Activated CD4-positive, alpha-beta T cell treated with anti-CD3 and anti-CD28 coated beads for 36 hours (primary cell): ENCODE measurements around the gene ARHGEF37. TPM values are rescaled to one million over a fixed set of nuclear protein-coding genes. Genes with fewer than 3 reads are reported as not detected.

Experiments
- ATAC-seq: fragments of 200-7000 bp; cut with Tn5 transposase; one replicate; pipeline ENCODE4 v1.10.0; 2021; ENCODE audit warnings: mild to moderate bottlenecking, moderate library complexity
- CTCF ChIA-PET: fragments of 350-600 bp; sonication (Branson Sonifier 250); formaldehyde crosslinking; loops from one replicate; lab custom pipeline; 2021; ENCODE audit warnings: antibody characterized with exemption; lab: Charles Lee
- POLR2A ChIA-PET: fragments of 350-600 bp; sonication (Branson Sonifier 250); formaldehyde crosslinking; loops from one replicate; lab custom pipeline; 2021; ENCODE audit warnings: antibody characterized with exemption, inconsistent platforms; lab: Charles Lee
- DNase-seq: peaks from one replicate; pipeline ENCODE4 v3.0.0-alpha.2; 2020
- H3K27ac Mint-ChIP-seq: one replicate; pipeline ENCODE4 v1.8.0; 2021; ENCODE audit warnings: mixed read lengths
- H3K27me3 Mint-ChIP-seq: one replicate; pipeline ENCODE4 v1.8.0; 2021; ENCODE audit warnings: mixed read lengths
- H3K36me3 Mint-ChIP-seq: one replicate; pipeline ENCODE4 v1.8.0; 2021; ENCODE audit warnings: low read depth, mixed read lengths
- H3K4me1 Mint-ChIP-seq: one replicate; pipeline ENCODE4 v1.8.0; 2021; ENCODE audit warnings: mixed read lengths
- H3K4me3 Mint-ChIP-seq: one replicate; pipeline ENCODE4 v1.8.0; 2021; ENCODE audit warnings: mild to moderate bottlenecking, moderate library complexity, mixed read lengths
- H3K9me3 Mint-ChIP-seq: one replicate; pipeline ENCODE4 v1.8.0; 2021; ENCODE audit warnings: low read depth, mixed read lengths
- intact Hi-C, 2 experiments: fragments of 100-400 bp; cut with DNase I in 1 of 2; cut with micrococcal nuclease in 1 of 2; formaldehyde crosslinking; loops; one replicate each; pipeline versions ENCODE4 v1.14.2 to v1.15.1; 2022 to 2024; cut with DNase I, micrococcal nuclease
- total RNA-seq, 2 experiments: library from RNA; stranded (reverse); gene quantifications; one replicate each; pipeline ENCODE4 v1.2.3, GENCODE V29; 2021

Gene ARHGEF37
- total RNA-seq, 2 experiments from 2014 or later = 1.7 to 2.1 TPM

- DNase-seq (no peak), ATAC-seq (no peak)
- no peak overlapping the region for H3K4me3 Mint-ChIP-seq
- H3K27me3 Mint-ChIP-seq = no peaks in the 10 kb centered on the region
- no peaks in the 10 kb centered on the region for H3K9me3 Mint-ChIP-seq
- no peak overlapping the region for H3K27ac Mint-ChIP-seq
- peaks cover 6% of the 10 kb centered on the region for H3K4me1 Mint-ChIP-seq
- CTCF ChIA-PET = interaction anchor here (0.7 to 1.7 kb wide), 3 partner anchors 24 to 57 kb away, joined by 3 to 5 read pairs (median 4); no protein-coding TSS in a partner anchor
- no peaks in the 10 kb centered on the region for H3K36me3 Mint-ChIP-seq
- intact Hi-C loops = no loop called here
- POLR2A ChIA-PET = no interaction called here
These were observed 29.4 kb downstream of the ARHGEF37 start for GRCh38 chr5:149610589-149611255.

GRCh38 chr5:149611326-149611725 lies 30.0 kb downstream of the ARHGEF37 start:
- no peak overlapping the region for H3K27ac Mint-ChIP-seq
- ATAC-seq = no peak
- peaks cover 3% of the 10 kb centered on the region for H3K4me1 Mint-ChIP-seq
- H3K27me3 Mint-ChIP-seq = no peaks in the 10 kb centered on the region
- H3K4me3 Mint-ChIP-seq = no peak overlapping the region
- ChIA-PET CTCF (interaction anchor here (0.7 to 1.7 kb wide), 2 partner anchors 48 to 56 kb away, joined by 3 to 4 read pairs; no protein-coding TSS in a partner anchor), POLR2A (no interaction called here)
- DNase-seq = no peak
- intact Hi-C loops = no loop called here
- no peaks in the 10 kb centered on the region for H3K9me3 Mint-ChIP-seq
- H3K36me3 Mint-ChIP-seq = no peaks in the 10 kb centered on the region

- H3K4me1 Mint-ChIP-seq = peaks cover 4% of the 10 kb centered on the region
- DNase-seq (no peak), ATAC-seq (no peak)
- H3K27ac Mint-ChIP-seq = no peak overlapping the region
- no peaks in the 10 kb centered on the region for H3K27me3 Mint-ChIP-seq
- H3K4me3 Mint-ChIP-seq = no peak overlapping the region
- intact Hi-C loops = no loop called here
- ChIA-PET CTCF (no interaction called here), POLR2A (no interaction called here)
- no peaks in the 10 kb centered on the region for H3K9me3 Mint-ChIP-seq
- H3K36me3 Mint-ChIP-seq = no peaks in the 10 kb centered on the region
These were observed 33.0 kb downstream of the ARHGEF37 start for GRCh38 chr5:149614034-149614907.

GRCh38 chr5:149615976-149616375 lies 34.7 kb downstream of the ARHGEF37 start:
- DNase-seq = no peak
- Mint-ChIP-seq H3K4me3 (no peak overlapping the region), H3K9me3 (no peaks in the 10 kb centered on the region), H3K27me3 (no peaks in the 10 kb centered on the region), H3K27ac (no peak overlapping the region), H3K36me3 (no peaks in the 10 kb centered on the region), H3K4me1 (peaks cover 4% of the 10 kb centered on the region)
- ATAC-seq = no peak
- ChIA-PET POLR2A (no interaction called here), CTCF (interaction anchor here (0.5 to 1.5 kb wide), 3 partner anchors 44 to 1791 kb away, joined by 3 to 5 read pairs (median 3); no protein-coding TSS in a partner anchor)
- intact Hi-C loops = no loop called here

DNA sequence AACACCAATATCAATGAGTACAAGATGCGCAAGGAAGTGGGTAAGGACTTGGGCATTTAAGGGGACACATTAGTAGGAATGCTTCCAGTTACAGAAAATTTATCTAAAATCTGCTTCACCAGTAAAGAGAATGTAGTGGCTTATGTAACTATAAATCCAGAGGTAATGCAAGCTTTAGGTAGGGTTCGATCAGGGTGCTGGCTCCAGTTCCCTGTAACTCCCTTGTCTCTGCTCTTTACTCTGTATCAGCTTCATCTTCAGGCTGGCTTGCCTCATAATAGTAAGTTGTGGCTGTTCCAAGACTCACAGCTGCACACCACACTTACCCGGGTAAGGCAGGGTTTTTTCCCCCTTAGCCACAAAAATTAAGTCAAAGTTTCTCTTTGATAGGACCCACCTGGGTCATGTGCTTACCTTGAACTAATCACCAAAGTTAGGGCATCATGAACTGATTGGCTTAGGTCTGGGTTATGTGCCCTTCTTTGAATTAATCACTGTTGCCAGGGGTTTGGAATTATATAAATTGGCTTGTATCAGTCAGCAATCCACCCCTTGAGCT lies 35.5 kb downstream of the ARHGEF37 start:
- no peak overlapping the region for H3K4me3 Mint-ChIP-seq
- peak; percentile 35 for DNase-seq
- CTCF ChIA-PET = interaction anchor here (0.5 to 1.5 kb wide), 12 partner anchors 20 to 781 kb away, joined by 3 to 6 read pairs (median 3); no protein-coding TSS in a partner anchor
- H3K4me1 Mint-ChIP-seq = peaks cover 4% of the 10 kb centered on the region
- H3K27ac Mint-ChIP-seq = no peak overlapping the region
- peak; percentile 87 for ATAC-seq
- H3K9me3 Mint-ChIP-seq = no peaks in the 10 kb centered on the region
- POLR2A ChIA-PET = no interaction called here
- intact Hi-C loops = no loop called here
- no peaks in the 10 kb centered on the region for H3K27me3 Mint-ChIP-seq
- no peaks in the 10 kb centered on the region for H3K36me3 Mint-ChIP-seq

GRCh38 chr5:149617760-149618306 lies 36.5 kb downstream of the ARHGEF37 start:
- Mint-ChIP-seq H3K9me3 (no peaks in the 10 kb centered on the region), H3K4me3 (no peak overlapping the region), H3K27ac (no peak overlapping the region), H3K27me3 (no peaks in the 10 kb centered on the region), H3K4me1 (peaks cover 4% of the 10 kb centered on the region), H3K36me3 (no peaks in the 10 kb centered on the region)
- no peak for DNase-seq
- ChIA-PET POLR2A (no interaction called here), CTCF (interaction anchor here (0.5 to 1.9 kb wide), 18 partner anchors 11 to 356 kb away, joined by 3 to 7 read pairs (median 3); no protein-coding TSS in a partner anchor)
- ATAC-seq = no peak
- intact Hi-C loops = loop anchor here in 1 of 2 experiments (1.0 to 2.0 kb wide), 2 partner anchors 175 to 236 kb away; no protein-coding TSS in a partner anchor

- H3K9me3 Mint-ChIP-seq = no peaks in the 10 kb centered on the region
- intact Hi-C loops = loop anchor here in 1 of 2 experiments (1.0 to 2.0 kb wide), 2 partner anchors 176 to 236 kb away; no protein-coding TSS in a partner anchor
- H3K4me1 Mint-ChIP-seq = peaks cover 7% of the 10 kb centered on the region
- ATAC-seq (peak; percentile 63), DNase-seq (peak; percentile 60)
- H3K27ac Mint-ChIP-seq = peak overlapping the region; percentile 13
- H3K27me3 Mint-ChIP-seq = no peaks in the 10 kb centered on the region
- ChIA-PET CTCF (interaction anchor here (0.7 to 1.9 kb wide), 15 partner anchors 10 to 240 kb away, joined by 3 to 7 read pairs (median 4); no protein-coding TSS in a partner anchor), POLR2A (no interaction called here)
- no peaks in the 10 kb centered on the region for H3K36me3 Mint-ChIP-seq
- no peak overlapping the region for H3K4me3 Mint-ChIP-seq
These were observed 37.4 kb downstream of the ARHGEF37 start for GRCh38 chr5:149618581-149619248.

DNA sequence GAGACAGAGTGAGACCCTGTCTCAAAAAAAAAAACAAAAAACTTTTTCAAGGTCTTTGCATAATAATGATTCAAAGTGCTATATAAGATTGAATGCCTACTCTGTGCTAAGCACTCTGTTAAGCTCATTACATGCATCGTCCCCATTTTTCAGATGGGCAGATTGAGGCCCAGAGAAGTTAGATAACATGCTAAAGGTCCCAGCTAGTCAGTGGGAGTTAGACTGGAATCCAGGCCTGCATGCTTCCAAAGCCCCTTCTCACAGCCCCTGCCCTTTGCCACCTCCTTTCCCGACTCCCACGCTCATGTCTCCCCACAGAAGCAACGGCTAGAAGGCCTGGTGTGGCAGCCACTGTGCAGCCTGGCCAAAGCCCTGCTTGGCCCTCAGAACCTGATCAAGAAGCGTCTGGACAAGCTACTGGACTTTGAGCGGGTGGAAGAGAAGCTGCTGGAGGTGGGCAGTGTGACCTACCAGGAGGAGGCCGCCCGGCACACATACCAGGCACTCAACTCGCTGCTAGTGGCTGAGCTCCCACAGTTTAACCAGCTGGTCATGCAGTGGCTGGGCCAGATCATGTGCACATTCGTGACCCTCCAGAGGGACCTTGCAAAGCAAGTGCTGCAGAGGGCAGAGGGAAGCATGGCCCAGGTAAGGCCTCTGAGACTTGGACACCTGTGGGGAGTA lies 40.3 kb downstream of the ARHGEF37 start:
- CTCF ChIA-PET = interaction anchor here (0.7 to 1.6 kb wide), 8 partner anchors 20 to 221 kb away, joined by 3 to 5 read pairs (median 3); no protein-coding TSS in a partner anchor
- Mint-ChIP-seq H3K36me3 (no peaks in the 10 kb centered on the region), H3K27ac (no peak overlapping the region), H3K4me3 (no peak overlapping the region), H3K4me1 (peaks cover 7% of the 10 kb centered on the region), H3K9me3 (no peaks in the 10 kb centered on the region), H3K27me3 (no peaks in the 10 kb centered on the region)
- no peak for DNase-seq
- POLR2A ChIA-PET = no interaction called here
- ATAC-seq = no peak
- intact Hi-C loops = no loop called here

DNA sequence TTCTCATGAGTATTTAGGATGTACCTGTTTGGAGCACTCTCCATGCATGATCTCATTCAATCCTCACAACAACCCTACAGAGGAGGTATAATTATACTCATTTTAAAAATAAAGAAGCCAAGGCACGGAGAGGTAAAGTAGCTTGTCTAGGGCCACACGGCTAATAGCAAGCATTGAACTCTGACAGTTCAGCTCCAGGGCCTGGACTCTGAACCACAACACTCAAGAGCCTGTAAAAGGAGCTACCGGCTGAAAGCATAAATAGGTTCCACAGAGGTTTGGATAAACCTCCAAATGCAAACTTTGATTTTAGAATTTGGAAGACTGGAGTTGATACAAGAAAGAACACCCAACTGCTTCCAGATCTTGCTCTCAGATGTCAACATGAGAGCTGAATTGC lies 41.2 kb downstream of the ARHGEF37 start:
- POLR2A ChIA-PET = no interaction called here
- no peaks in the 10 kb centered on the region for H3K27me3 Mint-ChIP-seq
- intact Hi-C loops = no loop called here

GRCh38 chr5:149623473-149623872 lies 42.2 kb downstream of the ARHGEF37 start:
- no peaks in the 10 kb centered on the region for H3K27me3 Mint-ChIP-seq
- H3K9me3 Mint-ChIP-seq = no peaks in the 10 kb centered on the region
- no peak for ATAC-seq
- POLR2A ChIA-PET = no interaction called here
- no peak overlapping the region for H3K27ac Mint-ChIP-seq
- no peak overlapping the region for H3K4me3 Mint-ChIP-seq
- H3K4me1 Mint-ChIP-seq = peaks cover 3% of the 10 kb centered on the region
- intact Hi-C loops = no loop called here
- DNase-seq = no peak
- CTCF ChIA-PET = interaction anchor here (0.5 to 0.7 kb wide), 4 partner anchors 15 to 354 kb away, joined by 3 to 4 read pairs (median 3); no protein-coding TSS in a partner anchor
- no peaks in the 10 kb centered on the region for H3K36me3 Mint-ChIP-seq

More for the DNA sequence above, 41.2 kb downstream of the ARHGEF37 start:
- Mint-ChIP-seq H3K4me3 (no peak overlapping the region), H3K9me3 (no peaks in the 10 kb centered on the region), H3K27ac (no peak overlapping the region), H3K4me1 (peaks cover 3% of the 10 kb centered on the region), H3K36me3 (no peaks in the 10 kb centered on the region)
- ATAC-seq (no peak), DNase-seq (no peak)
- CTCF ChIA-PET = interaction anchor here (0.6 to 1.6 kb wide), 6 partner anchors 34 to 230 kb away, joined by 3 to 5 read pairs (median 3); no protein-coding TSS in a partner anchor
